PC-3 (cell line): ENCODE results near the gene SCGB1A1. TPM values are rescaled to one million over a fixed set of nuclear protein-coding genes. Genes with fewer than 3 reads are reported as not detected.

Experiments
- ATAC-seq: fragments of 200-7000 bp; cut with Tn5 transposase; 2 replicates; pipeline ENCODE4 v1.9.1; 2020; ENCODE audit warnings: mild to moderate bottlenecking, moderate library complexity
- BruUV-seq: library from RNA; stranded (reverse); fragments of 400-500 nt; replicated peaks from 2 replicates; lab custom pipeline; 2021; lab: Mats Ljungman, UMichigan
- CTCF ChIA-PET: fragments of 300-600 bp; sonication (Branson Sonifier 250); formaldehyde crosslinking; loops from one replicate; lab custom pipeline; 2022; ENCODE audit warnings: antibody characterized with exemption; lab: Charles Lee
- POLR2A ChIA-PET: fragments of 300-600 bp; sonication (Branson Sonifier 250); formaldehyde crosslinking; loops from one replicate; lab custom pipeline; 2022; ENCODE audit warnings: antibody characterized with exemption; ENCODE audit not compliant: unreplicated experiment; lab: Charles Lee
- DNase-seq: peaks from one replicate; pipeline ENCODE4 v3.0.0-alpha.2; 2015
- H2AFZ ChIP-seq: fragments of 300-600 bp; sonication (generic); 2 replicates; pipeline ENCODE4 v1.6.0; 2016; ENCODE audit warnings: antibody characterized with exemption, low read length
- H3F3A ChIP-seq: fragments of 300-600 bp; sonication (generic); one replicate; pipeline ENCODE4 v1.6.0; 2017; ENCODE audit warnings: antibody characterized with exemption, low read length, control low read depth, mild to moderate bottlenecking; ENCODE audit not compliant: unreplicated experiment
- H3K27ac ChIP-seq: fragments of 300-600 bp; sonication (generic); 2 replicates; pipeline ENCODE4 v1.5.1; 2016; ENCODE audit warnings: mild to moderate bottlenecking, low read length
- H3K27me3 ChIP-seq: fragments of 300-600 bp; sonication (generic); 2 replicates; pipeline ENCODE4 v1.6.1; 2016; ENCODE audit warnings: low read length, mixed read lengths
- H3K36me3 ChIP-seq: fragments of 300-600 bp; sonication (generic); 2 replicates; pipeline ENCODE4 v1.6.1; 2016; ENCODE audit warnings: low read depth, mixed run types, low read length, mixed read lengths
- H3K4me1 ChIP-seq: fragments of 300-600 bp; sonication (generic); 2 replicates; pipeline ENCODE4 v1.5.1; 2016; ENCODE audit warnings: low read length; ENCODE audit not compliant: insufficient read depth
- H3K4me2 ChIP-seq: fragments of 300-600 bp; sonication (generic); 2 replicates; pipeline ENCODE4 v1.6.0; 2016; ENCODE audit warnings: low read length
- H3K4me3 ChIP-seq: fragments of 300-600 bp; sonication (generic); 2 replicates; pipeline ENCODE4 v1.5.1; 2016; ENCODE audit warnings: mild to moderate bottlenecking, low read length, mixed read lengths
- H3K79me2 ChIP-seq: fragments of 300-600 bp; sonication (generic); 2 replicates; pipeline ENCODE4 v1.6.1; 2017; ENCODE audit warnings: low read length, mixed read lengths
- H3K9ac ChIP-seq: fragments of 300-600 bp; sonication (generic); 2 replicates; pipeline ENCODE4 v1.6.0; 2016; ENCODE audit warnings: mild to moderate bottlenecking, low read length
- H3K9me2 ChIP-seq: fragments of 300-600 bp; sonication (generic); replicated peaks from 2 replicates; pipeline ENCODE4 v1.6.1; 2016; ENCODE audit warnings: mixed run types, low read length, mixed read lengths
- H3K9me3 ChIP-seq: fragments of 300-600 bp; sonication (generic); 2 replicates; pipeline ENCODE4 v1.6.1; 2016; ENCODE audit warnings: low read length, mixed read lengths
- H4K20me1 ChIP-seq: fragments of 300-600 bp; sonication (generic); 2 replicates; pipeline ENCODE4 v1.6.1; 2016; ENCODE audit warnings: low read length, mixed read lengths
- CTCF ChIP-seq: fragments of 300-600 bp; sonication (generic); conservative IDR thresholded peaks from 2 replicates; pipeline ENCODE4 v1.5.1; 2017; ENCODE audit warnings: antibody characterized with exemption, low read depth, mild to moderate bottlenecking, low read length
- EZH2 ChIP-seq: fragments of 300-600 bp; sonication (generic); IDR thresholded peaks from one replicate; pipeline ENCODE4 v1.6.1; 2017; ENCODE audit warnings: antibody characterized with exemption, mild to moderate bottlenecking, low read length; ENCODE audit not compliant: unreplicated experiment
- EZH2phosphoT487 ChIP-seq: fragments of 300-600 bp; sonication (generic); IDR thresholded peaks from 2 replicates; pipeline ENCODE4 v1.6.1; 2018; ENCODE audit warnings: mild to moderate bottlenecking, antibody characterized with exemption, low read length, borderline replicate concordance
- intact Hi-C: fragments of 100-400 bp; cut with micrococcal nuclease; formaldehyde crosslinking; loops from 2 replicates; pipeline ENCODE4 v1.9.0; 2023
- total RNA-seq: library from RNA; depleted of rRNA; stranded (reverse); fragments of >200 nt; gene quantifications from 2 replicates; pipeline ENCODE4 v1.2.3, GENCODE V29; 2014

Gene SCGB1A1
- total RNA-seq, 1 experiment from 2014 or later: not detected

GRCh38 chr11:62411524-62411923, 7.3 kb upstream of the SCGB1A1 start:
- POLR2A ChIA-PET: interaction anchor here (0.6 kb wide), 1 partner anchor 398 kb away, joined by 4 read pairs; no protein-coding TSS in a partner anchor
- no TSS peak for BruUV-seq
- intact Hi-C loops: no loop called here

GRCh38 chr11:62413060-62413696, 5.7 kb upstream of the SCGB1A1 start:
- ChIA-PET CTCF (no interaction called here), POLR2A (no interaction called here)
- H3K4me2 ChIP-seq: no peak overlapping the region
- H3K79me2 ChIP-seq: no peaks in the 10 kb centered on the region
- H3K9ac ChIP-seq: no peak overlapping the region
- no peak overlapping the region for H2AFZ ChIP-seq
- H3K27ac ChIP-seq: no peak overlapping the region
- intact Hi-C loops: no loop called here
- ATAC-seq (no peak), DNase-seq (no peak)
- H3F3A ChIP-seq: no peaks in the 10 kb centered on the region
- no TSS peak for BruUV-seq
- no peaks in the 10 kb centered on the region for H3K36me3 ChIP-seq
- H3K4me3 ChIP-seq: no peak overlapping the region
- no peaks in the 10 kb centered on the region for H3K27me3 ChIP-seq
- H4K20me1 ChIP-seq: no peaks in the 10 kb centered on the region
- no peaks in the 10 kb centered on the region for H3K9me2 ChIP-seq
- H3K9me3 ChIP-seq: no peaks in the 10 kb centered on the region
- no peaks in the 10 kb centered on the region for H3K4me1 ChIP-seq
- TF ChIP-seq EZH2phosphoT487 (no peak), EZH2 (no peak), CTCF (no peak)

More at GRCh38 chr11:62411524-62411923, 7.3 kb upstream of the SCGB1A1 start:
- Histone ChIP-seq H3K4me1 (no peaks in the 10 kb centered on the region), H3K9me2 (no peaks in the 10 kb centered on the region), H3K36me3 (no peaks in the 10 kb centered on the region), H3K9me3 (no peaks in the 10 kb centered on the region), H4K20me1 (no peaks in the 10 kb centered on the region), H3K79me2 (no peaks in the 10 kb centered on the region), H3K27me3 (no peaks in the 10 kb centered on the region), H3K4me2 (no peak overlapping the region), H3F3A (no peaks in the 10 kb centered on the region), H3K9ac (no peak overlapping the region), H3K27ac (no peak overlapping the region), H2AFZ (no peak overlapping the region), H3K4me3 (no peak overlapping the region)
- TF ChIP-seq CTCF: no peak
- no peak for TF ChIP-seq EZH2
- TF ChIP-seq EZH2phosphoT487: no peak
- no peak for DNase-seq
- CTCF ChIA-PET: no interaction called here
- ATAC-seq: no peak

- no peaks in the 10 kb centered on the region for H3K36me3 ChIP-seq
- H3K4me3 ChIP-seq: no peak overlapping the region
- ChIA-PET POLR2A (no interaction called here), CTCF (no interaction called here)
- H3K9ac ChIP-seq: no peak overlapping the region
- no peaks in the 10 kb centered on the region for H3F3A ChIP-seq
- no peak overlapping the region for H2AFZ ChIP-seq
- no peaks in the 10 kb centered on the region for H3K9me3 ChIP-seq
- H3K79me2 ChIP-seq: no peaks in the 10 kb centered on the region
- TF ChIP-seq CTCF (no peak), EZH2 (no peak), EZH2phosphoT487 (no peak)
- no peaks in the 10 kb centered on the region for H3K9me2 ChIP-seq
- no peak overlapping the region for H3K27ac ChIP-seq
- intact Hi-C loops: no loop called here
- DNase-seq: no peak
- H3K27me3 ChIP-seq: no peaks in the 10 kb centered on the region
- BruUV-seq: no TSS peak
- no peak overlapping the region for H3K4me2 ChIP-seq
- no peaks in the 10 kb centered on the region for H3K4me1 ChIP-seq
- no peak for ATAC-seq
- H4K20me1 ChIP-seq: no peaks in the 10 kb centered on the region
Observed at GRCh38 chr11:62416596-62416995, 2.2 kb upstream of the SCGB1A1 start.
